ENCODE measurements around the gene HSD3B7.

DNA sequence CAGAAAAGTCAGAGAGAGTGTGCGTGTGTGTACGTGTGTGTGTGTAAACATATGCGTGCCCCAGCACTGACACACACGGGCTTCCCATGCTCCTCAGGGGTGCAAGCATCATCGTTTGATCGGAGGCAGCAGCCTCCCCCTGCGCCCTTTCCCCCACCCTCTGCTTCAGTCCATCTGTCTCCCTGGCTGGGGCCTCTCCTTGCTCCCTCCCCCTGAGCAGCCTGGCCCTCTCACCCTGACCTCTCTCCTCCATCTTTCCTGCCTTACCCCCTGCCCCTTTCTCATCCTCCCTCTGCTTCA lies 21.0 kb downstream of the HSD3B7 start:
- TF ChIP-seq POLR2AphosphoS5 (IDR thresholded peaks at IDR 0.05; ENCODE audit: low read depth, low read length) (no peak), POLR2A (IDR thresholded peaks at IDR 0.05; ENCODE audit: low read depth, low read length) (no peak)
